Karpas-422 (cell line): ENCODE measurements around the gene KAZN. TPM values are rescaled to one million over a fixed set of nuclear protein-coding genes. Genes with fewer than 3 reads are reported as not detected.

Experiments
- DNase-seq: peaks from one replicate; pipeline ENCODE4 v3.0.0-alpha.2; 2015
- H2AFZ ChIP-seq: fragments of 200-600 bp; sonication (generic); 2 replicates; pipeline ENCODE4 v1.6.1; 2014; ENCODE audit warnings: antibody characterized with exemption, low read length, mixed read lengths
- H3K27ac ChIP-seq: fragments of 200-600 bp; sonication (generic); 2 replicates; pipeline ENCODE4 v1.5.1; 2014; ENCODE audit warnings: mild to moderate bottlenecking, low read length, moderate library complexity
- H3K27me3 ChIP-seq: fragments of 200-600 bp; sonication (generic); 2 replicates; pipeline ENCODE4 v1.6.1; 2014; ENCODE audit warnings: low read length, mixed read lengths
- H3K36me3 ChIP-seq: fragments of 200-600 bp; sonication (generic); 2 replicates; pipeline ENCODE4 v1.6.1; 2014; ENCODE audit warnings: low read length, mixed read lengths; ENCODE audit not compliant: insufficient read depth
- H3K4me1 ChIP-seq: fragments of 200-600 bp; sonication (generic); 2 replicates; pipeline ENCODE4 v1.6.1; 2014; ENCODE audit warnings: mild to moderate bottlenecking, low read length, mixed read lengths
- H3K4me2 ChIP-seq: fragments of 200-600 bp; sonication (generic); 2 replicates; pipeline ENCODE4 v1.6.1; 2014; ENCODE audit warnings: low read length, low read depth, mild to moderate bottlenecking; ENCODE audit not compliant: poor library complexity, severe bottlenecking
- H3K4me3 ChIP-seq: fragments of 200-600 bp; sonication (generic); 2 replicates; pipeline ENCODE4 v1.5.1; 2014; ENCODE audit warnings: mild to moderate bottlenecking, antibody characterized with exemption, low read length, mixed read lengths
- H3K79me2 ChIP-seq: fragments of 200-600 bp; sonication (generic); 2 replicates; pipeline ENCODE4 v1.6.1; 2014; ENCODE audit warnings: mild to moderate bottlenecking, low read length, mixed read lengths
- H3K9ac ChIP-seq: fragments of 200-600 bp; sonication (generic); 2 replicates; pipeline ENCODE4 v1.6.0; 2014; ENCODE audit warnings: low read length
- H3K9me2 ChIP-seq: fragments of 200-600 bp; sonication (generic), shearing (Covaris generic); replicated peaks from 2 replicates; pipeline ENCODE4 v1.6.0; 2014; ENCODE audit warnings: mild to moderate bottlenecking, low read length, moderate library complexity; ENCODE audit not compliant: insufficient read depth
- H3K9me3 ChIP-seq: fragments of 300-700, 200-600 bp; sonication (generic); 2 replicates; pipeline ENCODE4 v1.6.1; 2014; ENCODE audit warnings: low read length, mixed read lengths
- H4K20me1 ChIP-seq: fragments of 200-600 bp; sonication (generic); 2 replicates; pipeline ENCODE4 v1.6.1; 2014; ENCODE audit warnings: mild to moderate bottlenecking, antibody characterized with exemption, low read length, low read depth; ENCODE audit not compliant: insufficient read depth
- total RNA-seq: library from RNA; depleted of rRNA; stranded (reverse); fragments of >200 nt; shearing (Covaris generic); gene quantifications from 2 replicates; pipeline ENCODE4 v1.2.3, GENCODE V29; 2014; ENCODE audit warnings: low replicate concordance

Gene KAZN
- total RNA-seq, 1 experiment from 2014 or later = not detected

GRCh38 chr1:15004396-15004795 lies 405.9 kb downstream of the KAZN start:
- Histone ChIP-seq H3K27ac (no peak overlapping the region), H4K20me1 (no peaks in the 10 kb centered on the region), H3K9ac (no peak overlapping the region), H3K27me3 (no peaks in the 10 kb centered on the region), H3K4me3 (no peak overlapping the region), H2AFZ (no peak overlapping the region), H3K79me2 (no peaks in the 10 kb centered on the region), H3K4me1 (no peaks in the 10 kb centered on the region), H3K4me2 (no peak overlapping the region), H3K9me3 (no peaks in the 10 kb centered on the region), H3K36me3 (no peaks in the 10 kb centered on the region), H3K9me2 (no peaks in the 10 kb centered on the region)
- DNase-seq = no peak

GRCh38 chr1:15005116-15005515 lies 406.6 kb downstream of the KAZN start:
- H4K20me1 ChIP-seq = no peaks in the 10 kb centered on the region
- no peaks in the 10 kb centered on the region for H3K4me1 ChIP-seq
- H3K9ac ChIP-seq = no peak overlapping the region
- no peaks in the 10 kb centered on the region for H3K27me3 ChIP-seq
- no peaks in the 10 kb centered on the region for H3K36me3 ChIP-seq
- H3K4me3 ChIP-seq = no peak overlapping the region
- no peak overlapping the region for H3K27ac ChIP-seq
- H3K4me2 ChIP-seq = no peak overlapping the region
- H3K9me3 ChIP-seq = no peaks in the 10 kb centered on the region
- DNase-seq = no peak
- H3K9me2 ChIP-seq = no peaks in the 10 kb centered on the region
- H3K79me2 ChIP-seq = no peaks in the 10 kb centered on the region
- H2AFZ ChIP-seq = no peak overlapping the region

- DNase-seq = no peak
- no peaks in the 10 kb centered on the region for H3K27me3 ChIP-seq
- H4K20me1 ChIP-seq = no peaks in the 10 kb centered on the region
- no peak overlapping the region for H3K4me2 ChIP-seq
- no peaks in the 10 kb centered on the region for H3K9me2 ChIP-seq
- H3K27ac ChIP-seq = no peak overlapping the region
- H3K9ac ChIP-seq = no peak overlapping the region
- no peaks in the 10 kb centered on the region for H3K4me1 ChIP-seq
- no peaks in the 10 kb centered on the region for H3K9me3 ChIP-seq
- no peak overlapping the region for H3K4me3 ChIP-seq
- H2AFZ ChIP-seq = no peak overlapping the region
- no peaks in the 10 kb centered on the region for H3K36me3 ChIP-seq
- no peaks in the 10 kb centered on the region for H3K79me2 ChIP-seq
Observed at GRCh38 chr1:15007368-15007767, 408.9 kb downstream of the KAZN start.

- no peak overlapping the region for H3K9ac ChIP-seq
- no peaks in the 10 kb centered on the region for H4K20me1 ChIP-seq
- H3K4me1 ChIP-seq = no peaks in the 10 kb centered on the region
- H3K9me3 ChIP-seq = no peaks in the 10 kb centered on the region
- H3K9me2 ChIP-seq = no peaks in the 10 kb centered on the region
- no peak overlapping the region for H3K4me2 ChIP-seq
- H3K27ac ChIP-seq = no peak overlapping the region
- H2AFZ ChIP-seq = no peak overlapping the region
- H3K4me3 ChIP-seq = no peak overlapping the region
- H3K79me2 ChIP-seq = no peaks in the 10 kb centered on the region
- no peaks in the 10 kb centered on the region for H3K36me3 ChIP-seq
- DNase-seq = no peak
- no peaks in the 10 kb centered on the region for H3K27me3 ChIP-seq
Observed at GRCh38 chr1:15007842-15008241, 409.4 kb downstream of the KAZN start.

GRCh38 chr1:15008783-15009729 lies 410.6 kb downstream of the KAZN start:
- Histone ChIP-seq H3K9me2 (no peaks in the 10 kb centered on the region), H3K4me3 (no peak overlapping the region), H2AFZ (no peak overlapping the region), H3K27me3 (no peaks in the 10 kb centered on the region), H3K36me3 (no peaks in the 10 kb centered on the region), H3K4me2 (no peak overlapping the region), H3K4me1 (no peaks in the 10 kb centered on the region), H3K9ac (no peak overlapping the region), H3K27ac (no peak overlapping the region), H3K9me3 (no peaks in the 10 kb centered on the region), H3K79me2 (no peaks in the 10 kb centered on the region), H4K20me1 (no peaks in the 10 kb centered on the region)
- no peak for DNase-seq

GRCh38 chr1:15011160-15011559 lies 412.7 kb downstream of the KAZN start:
- Histone ChIP-seq H3K9me2 (no peaks in the 10 kb centered on the region), H4K20me1 (no peaks in the 10 kb centered on the region), H3K4me3 (no peak overlapping the region), H3K79me2 (no peaks in the 10 kb centered on the region), H3K4me2 (no peak overlapping the region), H3K9me3 (no peaks in the 10 kb centered on the region), H3K9ac (no peak overlapping the region), H3K27me3 (no peaks in the 10 kb centered on the region), H2AFZ (no peak overlapping the region), H3K27ac (no peak overlapping the region), H3K36me3 (no peaks in the 10 kb centered on the region), H3K4me1 (no peaks in the 10 kb centered on the region)
- DNase-seq = no peak

GRCh38 chr1:15011661-15012060 lies 413.2 kb downstream of the KAZN start:
- Histone ChIP-seq H3K9ac (no peak overlapping the region), H3K9me2 (no peaks in the 10 kb centered on the region), H3K79me2 (no peaks in the 10 kb centered on the region), H3K4me1 (no peaks in the 10 kb centered on the region), H2AFZ (no peak overlapping the region), H3K27me3 (no peaks in the 10 kb centered on the region), H3K36me3 (no peaks in the 10 kb centered on the region), H3K9me3 (no peaks in the 10 kb centered on the region), H3K4me2 (no peak overlapping the region), H4K20me1 (no peaks in the 10 kb centered on the region), H3K4me3 (no peak overlapping the region), H3K27ac (no peak overlapping the region)
- no peak for DNase-seq

- H3K27me3 ChIP-seq = no peaks in the 10 kb centered on the region
- no peaks in the 10 kb centered on the region for H3K36me3 ChIP-seq
- H3K9me2 ChIP-seq = no peaks in the 10 kb centered on the region
- H3K4me2 ChIP-seq = no peak overlapping the region
- H3K9ac ChIP-seq = no peak overlapping the region
- H3K27ac ChIP-seq = no peak overlapping the region
- H4K20me1 ChIP-seq = no peaks in the 10 kb centered on the region
- H3K4me1 ChIP-seq = no peaks in the 10 kb centered on the region
- no peak for DNase-seq
- no peaks in the 10 kb centered on the region for H3K79me2 ChIP-seq
- H2AFZ ChIP-seq = no peak overlapping the region
- no peak overlapping the region for H3K4me3 ChIP-seq
- no peaks in the 10 kb centered on the region for H3K9me3 ChIP-seq
Observed at GRCh38 chr1:15012822-15013221, 414.3 kb downstream of the KAZN start.
